Mesodermal cell (in vitro differentiated cells): ENCODE results near the gene FAM227B.
"Not testable (repeated sequence)": the region's sequence is repeated elsewhere in the genome, so short reads cannot be mapped to it uniquely, and the experiment has no call there.

Source experiments
- H3K27ac ChIP-seq: 2 replicates; pipeline ENCODE4 v1.7.0; 2013; ENCODE audit warnings: mild to moderate bottlenecking, low read depth, low read length, moderate library complexity; ENCODE audit not compliant: severe bottlenecking
- H3K36me3 ChIP-seq: 2 replicates; pipeline ENCODE4 v1.7.1; 2013; ENCODE audit warnings: mild to moderate bottlenecking, low read length, moderate library complexity; ENCODE audit not compliant: control insufficient read depth, insufficient read depth
- H3K4me1 ChIP-seq: one replicate; pipeline ENCODE4 v1.7.1; 2013; ENCODE audit warnings: mild to moderate bottlenecking, low read length; ENCODE audit not compliant: insufficient read depth, control insufficient read depth, poor library complexity, severe bottlenecking
- H3K4me3 ChIP-seq: 2 replicates; pipeline ENCODE4 v1.7.0; 2013; ENCODE audit warnings: low read length, control low read depth, mild to moderate bottlenecking; ENCODE audit not compliant: insufficient read depth, poor library complexity, severe bottlenecking; ENCODE audit errors: extremely low read depth
- H3K9me3 ChIP-seq: 2 replicates; pipeline ENCODE4 v1.7.1; 2013; ENCODE audit warnings: mild to moderate bottlenecking, low read length, moderate library complexity; ENCODE audit not compliant: control insufficient read depth
- WGBS, 2 experiments: methylation state at CpG; one replicate each; pipeline ENCODE4 v1.1.5; 2013; ENCODE audit warnings: missing lambda C conversion rate in 2 of 2; ENCODE audit not compliant: insufficient coverage in 2 of 2; 5-methylcytosine and 5-hydroxymethylcytosine counted together

The FAM227B gene

GRCh38 chr15:49495993-49496753, 124.4 kb downstream of the FAM227B start:
- no peaks in the 10 kb centered on the region for H3K36me3 ChIP-seq
- no peaks in the 10 kb centered on the region for H3K4me1 ChIP-seq
- 80% methylated on average over 1 of the region's 3 CpGs; no CpG with 5 or more reads in 1 of the 2 experiments for WGBS, 2 experiments

GRCh38 chr15:49494842-49495241, 125.8 kb downstream of the FAM227B start:
- Histone ChIP-seq H3K36me3 (no peaks in the 10 kb centered on the region), H3K4me1 (no peaks in the 10 kb centered on the region)
- no CpG with 5 or more reads among the region's 1 CpG for WGBS, 2 experiments

More at GRCh38 chr15:49495993-49496753, 124.4 kb downstream of the FAM227B start:
- H3K27ac ChIP-seq, result no peak overlapping the region
- H3K4me3 ChIP-seq, result no peak overlapping the region
- no peaks in the 10 kb centered on the region for H3K9me3 ChIP-seq

GRCh38 chr15:49492830-49493229, 127.8 kb downstream of the FAM227B start:
- H3K4me1 ChIP-seq, result no peaks in the 10 kb centered on the region
- H3K9me3 ChIP-seq, result no peaks in the 10 kb centered on the region
- H3K27ac ChIP-seq, result no peak overlapping the region
- WGBS, 2 experiments, result 100% methylated on average over 1 of the region's 1 CpG; no CpG with 5 or more reads in 1 of the 2 experiments
- H3K36me3 ChIP-seq, result no peaks in the 10 kb centered on the region
- H3K4me3 ChIP-seq, result no peak overlapping the region

More at GRCh38 chr15:49494842-49495241, 125.8 kb downstream of the FAM227B start:
- no peaks in the 10 kb centered on the region for H3K9me3 ChIP-seq
- H3K4me3 ChIP-seq, result no peak overlapping the region
- H3K27ac ChIP-seq, result no peak overlapping the region

- 100% methylated on average over 1 of the region's 2 CpGs; no CpG with 5 or more reads in 1 of the 2 experiments for WGBS, 2 experiments
- H3K9me3 ChIP-seq, result no peaks in the 10 kb centered on the region
- no peak overlapping the region for H3K27ac ChIP-seq
- H3K4me1 ChIP-seq, result no peaks in the 10 kb centered on the region
- no peak overlapping the region for H3K4me3 ChIP-seq
- no peaks in the 10 kb centered on the region for H3K36me3 ChIP-seq
These were observed 128.5 kb downstream of the FAM227B start for GRCh38 chr15:49492151-49492550.

- Histone ChIP-seq H3K4me1 (no peaks in the 10 kb centered on the region), H3K27ac (no peak overlapping the region), H3K36me3 (no peaks in the 10 kb centered on the region), H3K4me3 (no peak overlapping the region), H3K9me3 (no peaks in the 10 kb centered on the region)
- whole genome bisulfite sequencing, 2 experiments, result 82 to 100% methylated on average over 1 of the region's 1 CpG
These were observed 129.7 kb downstream of the FAM227B start for GRCh38 chr15:49490966-49491365.

GRCh38 chr15:49485401-49485800, 135.2 kb downstream of the FAM227B start:
- H3K4me3 ChIP-seq, H3K9me3 ChIP-seq, H3K36me3 ChIP-seq, H3K27ac ChIP-seq, H3K4me1 ChIP-seq: not testable (repeated sequence)
- no CpG with 5 or more reads among the region's 1 CpG for whole genome bisulfite sequencing, 2 experiments

- H3K36me3 ChIP-seq, H3K4me3 ChIP-seq, H3K27ac ChIP-seq, H3K4me1 ChIP-seq, H3K9me3 ChIP-seq: not testable (repeated sequence)
These were observed 141.6 kb downstream of the FAM227B start for GRCh38 chr15:49478982-49479381.

- H3K27ac ChIP-seq, H3K9me3 ChIP-seq, H3K4me3 ChIP-seq, H3K36me3 ChIP-seq, H3K4me1 ChIP-seq: not testable (repeated sequence)
- 80% methylated on average over 1 of the region's 4 CpGs; no CpG with 5 or more reads in 1 of the 2 experiments for WGBS, 2 experiments
These were observed 142.6 kb downstream of the FAM227B start for GRCh38 chr15:49478021-49478420.

- Histone ChIP-seq H3K4me3 (no peak overlapping the region), H3K4me1 (no peaks in the 10 kb centered on the region), H3K36me3 (no peaks in the 10 kb centered on the region), H3K27ac (no peak overlapping the region), H3K9me3 (no peaks in the 10 kb centered on the region)
- WGBS, 2 experiments, result no CpG with 5 or more reads among the region's 1 CpG
These were observed 147.6 kb downstream of the FAM227B start for GRCh38 chr15:49473031-49473430.

GRCh38 chr15:49472338-49472737, 148.3 kb downstream of the FAM227B start:
- no peak overlapping the region for H3K4me3 ChIP-seq
- H3K36me3 ChIP-seq, result no peaks in the 10 kb centered on the region
- no peaks in the 10 kb centered on the region for H3K4me1 ChIP-seq
- H3K27ac ChIP-seq, result no peak overlapping the region
- WGBS, 2 experiments, result 100% methylated on average over 1 of the region's 2 CpGs
- H3K9me3 ChIP-seq, result no peaks in the 10 kb centered on the region

GRCh38 chr15:49471733-49472132, 148.9 kb downstream of the FAM227B start:
- H3K4me3 ChIP-seq, result no peak overlapping the region
- 87 to 91% methylated on average over 4 of the region's 4 CpGs for WGBS, 2 experiments

More at GRCh38 chr15:49471733-49472132, 148.9 kb downstream of the FAM227B start:
- no peaks in the 10 kb centered on the region for H3K4me1 ChIP-seq
- H3K36me3 ChIP-seq, result no peaks in the 10 kb centered on the region
- H3K9me3 ChIP-seq, result no peaks in the 10 kb centered on the region
- H3K27ac ChIP-seq, result no peak overlapping the region
